Rectal smooth muscle tissue (tissue), 1 donor: ENCODE results near the gene BNC2.
"Not testable (repeated sequence)": the region's sequence is repeated elsewhere in the genome, so short reads cannot be mapped to it uniquely, and the experiment has no call there.

Experiments
- H3K27ac ChIP-seq: one replicate; pipeline ENCODE4 v1.7.0; 2013; ENCODE audit warnings: low read depth, low read length, inconsistent platforms
- H3K27me3 ChIP-seq: one replicate; pipeline ENCODE4 v1.7.0; 2013; ENCODE audit warnings: low read length; ENCODE audit not compliant: control insufficient read depth, insufficient read depth
- H3K36me3 ChIP-seq: one replicate; pipeline ENCODE4 v1.7.0; 2013; ENCODE audit warnings: low read length; ENCODE audit not compliant: control insufficient read depth, insufficient read depth
- H3K4me1 ChIP-seq: one replicate; pipeline ENCODE4 v1.7.0; 2013; ENCODE audit warnings: low read length; ENCODE audit not compliant: control insufficient read depth, insufficient read depth
- H3K4me3 ChIP-seq: one replicate; pipeline ENCODE4 v1.7.0; 2013; ENCODE audit warnings: low read length
- H3K9ac ChIP-seq: one replicate; pipeline ENCODE4 v1.7.0; 2013; ENCODE audit warnings: low read length

Gene BNC2

GRCh38 chr9:16543225-16543624 is 327.2 kb downstream of the BNC2 start:
- Histone ChIP-seq H3K36me3 (no peaks in the 10 kb centered on the region), H3K4me1 (peaks cover 8% of the 10 kb centered on the region), H3K4me3 (no peak overlapping the region), H3K27ac (no peak overlapping the region), H3K27me3 (no peaks in the 10 kb centered on the region), H3K9ac (no peak overlapping the region)

GRCh38 chr9:16542290-16542689 is 328.2 kb downstream of the BNC2 start:
- Histone ChIP-seq H3K9ac (no peak overlapping the region), H3K27me3 (no peaks in the 10 kb centered on the region), H3K4me1 (peaks cover 8% of the 10 kb centered on the region), H3K4me3 (no peak overlapping the region), H3K36me3 (no peaks in the 10 kb centered on the region), H3K27ac (no peak overlapping the region)

- no peaks in the 10 kb centered on the region for H3K36me3 ChIP-seq
- H3K4me3 ChIP-seq = no peak overlapping the region
- no peak overlapping the region for H3K9ac ChIP-seq
- peaks cover 8% of the 10 kb centered on the region for H3K4me1 ChIP-seq
- H3K27me3 ChIP-seq = no peaks in the 10 kb centered on the region
- H3K27ac ChIP-seq = no peak overlapping the region
These were observed 329.5 kb downstream of the BNC2 start for GRCh38 chr9:16540743-16541613.

- H3K9ac ChIP-seq, H3K4me3 ChIP-seq, H3K36me3 ChIP-seq, H3K27me3 ChIP-seq, H3K27ac ChIP-seq, H3K4me1 ChIP-seq: not testable (repeated sequence)
These were observed 330.8 kb downstream of the BNC2 start for GRCh38 chr9:16539626-16540025.

GRCh38 chr9:16535555-16535954 is 334.9 kb downstream of the BNC2 start:
- no peak overlapping the region for H3K27ac ChIP-seq
- H3K9ac ChIP-seq = no peak overlapping the region

GRCh38 chr9:16532681-16533450 is 337.6 kb downstream of the BNC2 start:
- no peak overlapping the region for H3K9ac ChIP-seq
- H3K4me3 ChIP-seq = no peak overlapping the region
- no peaks in the 10 kb centered on the region for H3K36me3 ChIP-seq
- no peak overlapping the region for H3K27ac ChIP-seq
- peaks cover 2% of the 10 kb centered on the region for H3K4me1 ChIP-seq
- no peaks in the 10 kb centered on the region for H3K27me3 ChIP-seq

More at GRCh38 chr9:16535555-16535954, 334.9 kb downstream of the BNC2 start:
- no peaks in the 10 kb centered on the region for H3K36me3 ChIP-seq
- H3K27me3 ChIP-seq = no peaks in the 10 kb centered on the region
- no peak overlapping the region for H3K4me3 ChIP-seq
- peaks cover 2% of the 10 kb centered on the region for H3K4me1 ChIP-seq

- Histone ChIP-seq H3K9ac (no peak overlapping the region), H3K4me3 (no peak overlapping the region), H3K27ac (no peak overlapping the region), H3K36me3 (no peaks in the 10 kb centered on the region), H3K27me3 (no peaks in the 10 kb centered on the region), H3K4me1 (peaks cover 2% of the 10 kb centered on the region)
These were observed 338.2 kb downstream of the BNC2 start for GRCh38 chr9:16532272-16532671.

- Histone ChIP-seq H3K27me3 (no peaks in the 10 kb centered on the region), H3K4me3 (no peak overlapping the region), H3K27ac (no peak overlapping the region), H3K36me3 (no peaks in the 10 kb centered on the region), H3K4me1 (peaks cover 2% of the 10 kb centered on the region), H3K9ac (no peak overlapping the region)
These were observed 339.5 kb downstream of the BNC2 start for GRCh38 chr9:16530669-16531642.

GRCh38 chr9:16527573-16527972 is 342.9 kb downstream of the BNC2 start:
- H3K4me3 ChIP-seq = no peak overlapping the region
- no peak overlapping the region for H3K9ac ChIP-seq
- H3K4me1 ChIP-seq = peaks cover 3% of the 10 kb centered on the region
- H3K36me3 ChIP-seq = no peaks in the 10 kb centered on the region
- no peaks in the 10 kb centered on the region for H3K27me3 ChIP-seq
- H3K27ac ChIP-seq = no peak overlapping the region

GRCh38 chr9:16526380-16526779 is 344.1 kb downstream of the BNC2 start:
- Histone ChIP-seq H3K27me3 (no peaks in the 10 kb centered on the region), H3K36me3 (no peaks in the 10 kb centered on the region), H3K9ac (no peak overlapping the region), H3K27ac (no peak overlapping the region), H3K4me3 (no peak overlapping the region), H3K4me1 (peaks cover 12% of the 10 kb centered on the region)

- H3K9ac ChIP-seq = no peak overlapping the region
- no peaks in the 10 kb centered on the region for H3K27me3 ChIP-seq
- no peak overlapping the region for H3K4me3 ChIP-seq
- H3K36me3 ChIP-seq = no peaks in the 10 kb centered on the region
- peaks cover 13% of the 10 kb centered on the region for H3K4me1 ChIP-seq
- H3K27ac ChIP-seq = no peak overlapping the region
These were observed 345.6 kb downstream of the BNC2 start for GRCh38 chr9:16524823-16525222.

GRCh38 chr9:16524078-16524477 is 346.4 kb downstream of the BNC2 start:
- no peaks in the 10 kb centered on the region for H3K36me3 ChIP-seq
- peaks cover 13% of the 10 kb centered on the region for H3K4me1 ChIP-seq
- no peak overlapping the region for H3K4me3 ChIP-seq
- no peak overlapping the region for H3K9ac ChIP-seq
- no peak overlapping the region for H3K27ac ChIP-seq
- H3K27me3 ChIP-seq = no peaks in the 10 kb centered on the region
